Naive thymus-derived CD4-positive, alpha-beta T cell (primary cell): ENCODE measurements around the gene MACROD2. TPM values are rescaled to one million over a fixed set of nuclear protein-coding genes. Genes with fewer than 3 reads are reported as not detected.

ENCODE experiments used
- ATAC-seq: fragments of 150-1000 bp; cut with Tn5 transposase; 2 replicates; pipeline ENCODE4 v1.10.0; 2021; ENCODE audit warnings: mild to moderate bottlenecking, moderate library complexity
- CTCF ChIA-PET: fragments of 350-600 bp; sonication (Branson Sonifier 250); formaldehyde crosslinking; loops from one replicate; lab custom pipeline; 2021; ENCODE audit warnings: antibody characterized with exemption; lab: Charles Lee
- POLR2A ChIA-PET: fragments of 350-600 bp; sonication (Branson Sonifier 250); formaldehyde crosslinking; loops from one replicate; lab custom pipeline; 2021; ENCODE audit warnings: antibody characterized with exemption, inconsistent platforms; lab: Charles Lee
- DNase-seq, 9 donors: peaks; one replicate each; pipeline versions ENCODE4 v3.0.0 to v3.0.0-alpha.2; 2020 to 2022; ENCODE audit warnings: mixed read lengths in 1 of 9
- H3K27ac ChIP-seq: one replicate; pipeline ENCODE4 v1.7.0; 2013; ENCODE audit warnings: mild to moderate bottlenecking, low read depth, low read length, moderate library complexity
- H3K27me3 ChIP-seq, 2 donors: one replicate each; pipeline ENCODE4 v1.7.0; 2013; ENCODE audit warnings: low read length in 2 of 2, mild to moderate bottlenecking in 2 of 2, moderate library complexity in 2 of 2; ENCODE audit not compliant: control insufficient read depth in 2 of 2, insufficient read depth in 2 of 2
- H3K36me3 ChIP-seq, 3 experiments: 1 replicate in 2 of 3; 2 replicates in 1 of 3; pipeline ENCODE4 v1.7.0; 2013; ENCODE audit warnings: low read length in 3 of 3, mild to moderate bottlenecking in 3 of 3, moderate library complexity in 1 of 3; ENCODE audit not compliant: insufficient read depth in 3 of 3, control insufficient read depth in 2 of 3
- H3K4me1 ChIP-seq, 2 donors: one replicate each; pipeline ENCODE4 v1.7.0; 2013; ENCODE audit warnings: low read length in 2 of 2, mild to moderate bottlenecking in 2 of 2, moderate library complexity in 1 of 2; ENCODE audit not compliant: control insufficient read depth in 2 of 2, insufficient read depth in 2 of 2
- H3K4me3 ChIP-seq: 2 replicates; pipeline ENCODE4 v1.7.0; 2013; ENCODE audit warnings: mild to moderate bottlenecking, low read length
- H3K9me3 ChIP-seq, 3 experiments: 1 replicate in 2 of 3; 2 replicates in 1 of 3; pipeline ENCODE4 v1.7.0; 2013; ENCODE audit warnings: low read length in 3 of 3; ENCODE audit not compliant: control insufficient read depth in 2 of 3
- H3K27ac Mint-ChIP-seq, 9 donors: one replicate each; pipeline ENCODE4 v1.8.0; 2020 to 2022; ENCODE audit warnings: mixed read lengths in 9 of 9, mild to moderate bottlenecking in 8 of 9, moderate library complexity in 5 of 9, inconsistent platforms in 2 of 9
- H3K27me3 Mint-ChIP-seq, 5 donors: one replicate each; pipeline ENCODE4 v1.8.0; 2021 to 2022; ENCODE audit warnings: mixed read lengths in 5 of 5, mild to moderate bottlenecking in 1 of 5
- H3K36me3 Mint-ChIP-seq, 5 donors: one replicate each; pipeline ENCODE4 v1.8.0; 2020 to 2022; ENCODE audit warnings: mixed read lengths in 5 of 5, mild to moderate bottlenecking in 3 of 5, inconsistent platforms in 1 of 5
- H3K4me1 Mint-ChIP-seq, 7 donors: one replicate each; pipeline ENCODE4 v1.8.0; 2020 to 2022; ENCODE audit warnings: mixed read lengths in 7 of 7, mild to moderate bottlenecking in 3 of 7, inconsistent platforms in 1 of 7
- H3K4me3 Mint-ChIP-seq, 10 donors: one replicate each; pipeline ENCODE4 v1.8.0; 2020 to 2022; ENCODE audit warnings: mild to moderate bottlenecking in 10 of 10, mixed read lengths in 10 of 10, moderate library complexity in 6 of 10, inconsistent platforms in 2 of 10
- H3K9me3 Mint-ChIP-seq, 11 donors: one replicate each; pipeline ENCODE4 v1.8.0; 2020 to 2022; ENCODE audit warnings: mixed read lengths in 11 of 11, mild to moderate bottlenecking in 4 of 11, inconsistent platforms in 1 of 11, moderate library complexity in 1 of 11
- intact Hi-C, 2 donors: fragments of 100-400 bp; cut with micrococcal nuclease; formaldehyde crosslinking; loops; one replicate each; pipeline ENCODE4 v1.15.1; 2023
- polyA plus RNA-seq, 2 donors: library from polyadenylated mRNA; unstranded; fragments of 300-500 nt; fragmentation: Illumina TruSeq; gene quantifications; one replicate each; pipeline ENCODE4 v1.2.3, GENCODE V29; 2021
- total RNA-seq, 6 experiments: library from RNA in 5 of 6; stranded (reverse) in 5 of 6; gene quantifications; 1 replicate in 5 of 6; 2 replicates in 1 of 6; pipeline ENCODE4 v1.2.3 and lab custom pipeline; 2021 to 2026

MACROD2 gene
- total and polyA plus RNA-seq, 7 experiments from 2014 or later = 0.27 to 0.86 (median 0.34) TPM; not detected in 4

GRCh38 chr20:15032352-15032622 lies 1037.0 kb downstream of the MACROD2 start:
- H3K27me3 ChIP-seq = no peaks in the 10 kb centered on the region
- ATAC-seq = no peak

GRCh38 chr20:15033269-15033668 lies 1038.0 kb downstream of the MACROD2 start:
- Mint-ChIP-seq H3K4me3 (no peak overlapping the region), H3K9me3 (peaks cover 0 to 11% (median 3%) of the 10 kb centered on the region in 11 donors), H3K27me3 (no peaks in the 10 kb centered on the region), H3K4me1 (no peaks in the 10 kb centered on the region), H3K27ac (no peak overlapping the region), H3K36me3 (no peaks in the 10 kb centered on the region)
- Histone ChIP-seq H3K27me3 (no peaks in the 10 kb centered on the region), H3K4me3 (no peak overlapping the region), H3K4me1 (no peaks in the 10 kb centered on the region), H3K27ac (no peak overlapping the region), H3K9me3 (no peaks in the 10 kb centered on the region), H3K36me3 (no peaks in the 10 kb centered on the region)
- intact Hi-C loops = no loop called here
- no peak for ATAC-seq
- no peak for DNase-seq
- CTCF ChIA-PET = no interaction called here
- POLR2A ChIA-PET = no interaction called here

More at GRCh38 chr20:15032352-15032622, 1037.0 kb downstream of the MACROD2 start:
- intact Hi-C loops = no loop called here
- Histone ChIP-seq H3K9me3 (no peaks in the 10 kb centered on the region), H3K4me3 (no peak overlapping the region), H3K27ac (no peak overlapping the region), H3K4me1 (no peaks in the 10 kb centered on the region), H3K36me3 (no peaks in the 10 kb centered on the region)
- H3K4me3 Mint-ChIP-seq = no peak overlapping the region
- H3K4me1 Mint-ChIP-seq = no peaks in the 10 kb centered on the region
- ChIA-PET CTCF (no interaction called here), POLR2A (no interaction called here)
- no peaks in the 10 kb centered on the region for H3K27me3 Mint-ChIP-seq
- DNase-seq = no peak
- no peak overlapping the region for H3K27ac Mint-ChIP-seq
- H3K9me3 Mint-ChIP-seq = peaks cover 0 to 11% (median 3%) of the 10 kb centered on the region in 11 donors
- no peaks in the 10 kb centered on the region for H3K36me3 Mint-ChIP-seq

GRCh38 chr20:15033891-15034290 lies 1038.6 kb downstream of the MACROD2 start:
- Mint-ChIP-seq H3K27ac (no peak overlapping the region), H3K27me3 (no peaks in the 10 kb centered on the region), H3K4me3 (no peak overlapping the region), H3K4me1 (no peaks in the 10 kb centered on the region), H3K36me3 (no peaks in the 10 kb centered on the region), H3K9me3 (peaks cover 0 to 9% (median 2%) of the 10 kb centered on the region in 11 donors)
- ATAC-seq (no peak), DNase-seq (no peak)
- H3K36me3 ChIP-seq = no peaks in the 10 kb centered on the region
- no peak overlapping the region for H3K27ac ChIP-seq
- no peaks in the 10 kb centered on the region for H3K9me3 ChIP-seq
- ChIA-PET CTCF (no interaction called here), POLR2A (no interaction called here)
- H3K4me3 ChIP-seq = no peak overlapping the region
- H3K27me3 ChIP-seq = no peaks in the 10 kb centered on the region
- H3K4me1 ChIP-seq = no peaks in the 10 kb centered on the region
- intact Hi-C loops = no loop called here

- no peak for ATAC-seq
- H3K4me1 ChIP-seq = no peaks in the 10 kb centered on the region
- intact Hi-C loops = no loop called here
- Mint-ChIP-seq H3K27me3 (no peaks in the 10 kb centered on the region), H3K9me3 (peaks cover 0 to 10% (median 2%) of the 10 kb centered on the region in 11 donors), H3K4me1 (no peaks in the 10 kb centered on the region), H3K36me3 (no peaks in the 10 kb centered on the region), H3K4me3 (no peak overlapping the region), H3K27ac (no peak overlapping the region)
- no peak overlapping the region for H3K27ac ChIP-seq
- no peak for DNase-seq
- ChIA-PET CTCF (no interaction called here), POLR2A (no interaction called here)
- H3K36me3 ChIP-seq = no peaks in the 10 kb centered on the region
- no peaks in the 10 kb centered on the region for H3K9me3 ChIP-seq
- H3K27me3 ChIP-seq = no peaks in the 10 kb centered on the region
- no peak overlapping the region for H3K4me3 ChIP-seq
These were observed 1041.6 kb downstream of the MACROD2 start for GRCh38 chr20:15036948-15037347.

- Histone ChIP-seq H3K36me3 (no peaks in the 10 kb centered on the region), H3K4me1 (no peaks in the 10 kb centered on the region), H3K27ac (no peak overlapping the region), H3K27me3 (no peaks in the 10 kb centered on the region), H3K4me3 (no peak overlapping the region), H3K9me3 (no peaks in the 10 kb centered on the region)
- CTCF ChIA-PET = no interaction called here
- no peak overlapping the region for H3K27ac Mint-ChIP-seq
- ATAC-seq (no peak), DNase-seq (no peak)
- H3K36me3 Mint-ChIP-seq = peaks cover 0 to 4% (median 0%) of the 10 kb centered on the region in 5 donors
- peaks cover 0 to 10% (median 5%) of the 10 kb centered on the region in 11 donors for H3K9me3 Mint-ChIP-seq
- H3K4me3 Mint-ChIP-seq = no peak overlapping the region
- no peaks in the 10 kb centered on the region for H3K4me1 Mint-ChIP-seq
- intact Hi-C loops = no loop called here
- H3K27me3 Mint-ChIP-seq = no peaks in the 10 kb centered on the region
- POLR2A ChIA-PET = no interaction called here
These were observed 1043.9 kb downstream of the MACROD2 start for GRCh38 chr20:15039088-15039752.

- no peaks in the 10 kb centered on the region for H3K36me3 ChIP-seq
These were observed 1047.4 kb downstream of the MACROD2 start for GRCh38 chr20:15042723-15043122.

GRCh38 chr20:15045246-15045645 lies 1049.9 kb downstream of the MACROD2 start:
- no peaks in the 10 kb centered on the region for H3K4me1 Mint-ChIP-seq
- H3K27me3 ChIP-seq = no peaks in the 10 kb centered on the region
- intact Hi-C loops = no loop called here
- no peaks in the 10 kb centered on the region for H3K36me3 ChIP-seq
- ChIA-PET POLR2A (no interaction called here), CTCF (no interaction called here)
- ATAC-seq = no peak
- H3K4me3 Mint-ChIP-seq = no peak overlapping the region
- no peaks in the 10 kb centered on the region for H3K27me3 Mint-ChIP-seq
- H3K4me1 ChIP-seq = no peaks in the 10 kb centered on the region
- H3K9me3 ChIP-seq = no peaks in the 10 kb centered on the region
- H3K27ac Mint-ChIP-seq = no peak overlapping the region
- H3K27ac ChIP-seq = no peak overlapping the region
- H3K9me3 Mint-ChIP-seq = peaks cover 0 to 23% (median 6%) of the 10 kb centered on the region in 11 donors
- H3K4me3 ChIP-seq = no peak overlapping the region
- DNase-seq = no peak
- H3K36me3 Mint-ChIP-seq = peaks cover 0 to 4% (median 0%) of the 10 kb centered on the region in 5 donors

More at GRCh38 chr20:15042723-15043122, 1047.4 kb downstream of the MACROD2 start:
- H3K4me1 ChIP-seq = no peaks in the 10 kb centered on the region
- ChIA-PET POLR2A (no interaction called here), CTCF (no interaction called here)
- H3K4me3 ChIP-seq = no peak overlapping the region
- DNase-seq = no peak
- no peak overlapping the region for H3K27ac Mint-ChIP-seq
- H3K9me3 ChIP-seq = no peaks in the 10 kb centered on the region
- no peak for ATAC-seq
- intact Hi-C loops = no loop called here
- H3K4me1 Mint-ChIP-seq = no peaks in the 10 kb centered on the region
- H3K27ac ChIP-seq = no peak overlapping the region
- no peaks in the 10 kb centered on the region for H3K27me3 ChIP-seq
- H3K9me3 Mint-ChIP-seq = peaks cover 0 to 19% (median 8%) of the 10 kb centered on the region in 11 donors
- no peaks in the 10 kb centered on the region for H3K27me3 Mint-ChIP-seq
- no peak overlapping the region for H3K4me3 Mint-ChIP-seq
- peaks cover 0 to 4% (median 0%) of the 10 kb centered on the region in 5 donors for H3K36me3 Mint-ChIP-seq
